Kidney epithelial cell (primary cell): ENCODE measurements around the gene TIMP3. TPM values are rescaled to one million over a fixed set of nuclear protein-coding genes. Genes with fewer than 3 reads are reported as not detected.

Experiments used
- DNase-seq: peaks from one replicate; pipeline ENCODE4 v3.0.0-alpha.2; 2010; ENCODE audit warnings: low read depth
- H3K27me3 ChIP-seq: 2 replicates; pipeline ENCODE4 v1.6.0; 2011; ENCODE audit warnings: low read length; ENCODE audit not compliant: control insufficient read depth, insufficient read depth
- H3K36me3 ChIP-seq: 2 replicates; pipeline ENCODE4 v1.5.1; 2011; ENCODE audit warnings: low read length; ENCODE audit not compliant: control insufficient read depth, insufficient read depth
- H3K4me3 ChIP-seq: 2 replicates; pipeline ENCODE4 v1.5.1; 2011; ENCODE audit warnings: low read depth, mild to moderate bottlenecking, control low read depth, low read length
- CTCF ChIP-seq: IDR thresholded peaks from 2 replicates; pipeline ENCODE4 v1.5.1; 2011; ENCODE audit warnings: mild to moderate bottlenecking, moderate library complexity, low read length, control low read depth, inconsistent platforms; ENCODE audit not compliant: insufficient read depth, poor library complexity, severe bottlenecking
- total RNA-seq: library from RNA; depleted of rRNA; stranded (reverse); fragments of >200 nt; gene quantifications from 2 replicates; pipeline ENCODE4 v1.2.3, GENCODE V29; 2015

Gene TIMP3
- total RNA-seq, 1 donor from 2014 or later: 45.6 TPM

DNA sequence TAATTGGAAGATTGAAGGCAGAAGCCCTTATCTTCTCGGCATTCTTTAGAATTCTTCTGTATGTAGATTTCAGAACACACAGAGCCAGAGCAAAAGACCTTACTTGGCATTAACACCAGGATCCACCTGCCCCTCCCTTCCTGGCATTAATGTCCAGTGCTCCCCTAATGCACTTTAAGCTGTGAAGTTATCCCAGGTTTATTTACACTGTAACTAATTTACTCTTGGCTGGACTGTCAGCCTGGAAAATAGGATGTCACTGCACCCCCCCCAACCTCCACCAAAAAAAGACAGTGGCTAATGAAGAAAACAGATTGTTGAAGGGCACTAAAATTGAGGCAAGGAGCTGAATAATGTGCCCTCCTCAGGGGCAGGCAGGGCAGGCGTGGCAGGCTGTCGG is 30.1 kb downstream of the TIMP3 start:
- H3K36me3 ChIP-seq: no peaks in the 10 kb centered on the region
- DNase-seq: no peak
- no peaks in the 10 kb centered on the region for H3K27me3 ChIP-seq
- TF ChIP-seq CTCF: no peak
- H3K4me3 ChIP-seq: no peak overlapping the region

DNA sequence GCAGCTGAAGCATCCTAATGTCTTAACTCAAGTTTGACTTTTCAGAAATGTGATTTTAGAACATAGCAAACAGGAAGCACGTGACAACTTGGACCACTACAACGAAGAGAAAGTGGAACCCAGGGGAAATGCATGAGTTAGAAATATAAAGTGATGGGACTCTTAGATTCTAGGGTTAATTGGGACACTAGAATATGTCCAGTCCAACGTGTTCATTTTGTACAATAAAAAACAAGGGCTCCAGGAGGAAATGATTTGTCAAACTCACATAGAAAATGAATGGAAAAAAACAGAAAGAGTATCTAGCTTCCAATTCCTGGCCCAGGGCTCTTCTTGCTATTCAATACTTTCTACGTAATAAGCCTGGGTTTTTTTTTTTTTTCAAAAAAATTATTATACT is 30.7 kb downstream of the TIMP3 start:
- Histone ChIP-seq H3K4me3 (no peak overlapping the region), H3K36me3 (no peaks in the 10 kb centered on the region), H3K27me3 (no peaks in the 10 kb centered on the region)
- no peak for TF ChIP-seq CTCF
- no peak for DNase-seq

- peak; percentile 57 for TF ChIP-seq CTCF
- Histone ChIP-seq H3K27me3 (no peaks in the 10 kb centered on the region), H3K4me3 (no peak overlapping the region), H3K36me3 (no peaks in the 10 kb centered on the region)
- no peak for DNase-seq
Observed at GRCh38 chr22:32836280-32837123, 35.0 kb downstream of the TIMP3 start.

GRCh38 chr22:32837142-32837541 is 35.6 kb downstream of the TIMP3 start:
- TF ChIP-seq CTCF: no peak
- no peaks in the 10 kb centered on the region for H3K36me3 ChIP-seq

GRCh38 chr22:32837803-32838202 is 36.3 kb downstream of the TIMP3 start:
- DNase-seq: no peak
- no peaks in the 10 kb centered on the region for H3K27me3 ChIP-seq
- TF ChIP-seq CTCF: no peak
- H3K36me3 ChIP-seq: no peaks in the 10 kb centered on the region
- H3K4me3 ChIP-seq: no peak overlapping the region

More at GRCh38 chr22:32837142-32837541, 35.6 kb downstream of the TIMP3 start:
- no peak for DNase-seq
- H3K27me3 ChIP-seq: no peaks in the 10 kb centered on the region
- H3K4me3 ChIP-seq: no peak overlapping the region
